GM18507 (cell line): ENCODE data around the gene PRDM5.

Experiments used
- DNase-seq: peaks from one replicate; pipeline ENCODE4 v3.0.0; 2011; ENCODE audit warnings: low read depth; ENCODE audit not compliant: insufficient read length; ENCODE audit errors: extremely low spot score
- FAIRE-seq: peaks from 2 replicates; lab custom pipeline; 2011; peaks lifted over from hg19 to GRCh38; lab: Jason Lieb, UNC

Gene PRDM5

GRCh38 chr4:120829113-120829831, 93.3 kb downstream of the PRDM5 start:
- DNase-seq, result no peak
- FAIRE-seq, result no peak

GRCh38 chr4:120826853-120827252, 95.7 kb downstream of the PRDM5 start:
- FAIRE-seq, result no peak
- no peak for DNase-seq

GRCh38 chr4:120826449-120826848, 96.1 kb downstream of the PRDM5 start:
- no peak for FAIRE-seq
- DNase-seq, result no peak

GRCh38 chr4:120824946-120825345, 97.6 kb downstream of the PRDM5 start:
- no peak for FAIRE-seq
- no peak for DNase-seq

GRCh38 chr4:120821977-120822376, 100.5 kb downstream of the PRDM5 start:
- FAIRE-seq (no peak), DNase-seq (no peak)

GRCh38 chr4:120821029-120821428, 101.5 kb downstream of the PRDM5 start:
- FAIRE-seq, result no peak
- no peak for DNase-seq

- DNase-seq (no peak), FAIRE-seq (no peak)
Observed at GRCh38 chr4:120819805-120820437, 102.6 kb downstream of the PRDM5 start.

- FAIRE-seq (no peak), DNase-seq (no peak)
Observed at GRCh38 chr4:120816296-120816965, 106.1 kb downstream of the PRDM5 start.

- no peak for DNase-seq
- no peak for FAIRE-seq
Observed at GRCh38 chr4:120815361-120815760, 107.2 kb downstream of the PRDM5 start.

- DNase-seq (no peak), FAIRE-seq (no peak)
Observed at GRCh38 chr4:120814886-120815285, 107.6 kb downstream of the PRDM5 start.

- FAIRE-seq (no peak), DNase-seq (no peak)
Observed at GRCh38 chr4:120812216-120812615, 110.3 kb downstream of the PRDM5 start.

- DNase-seq (no peak), FAIRE-seq (no peak)
Observed at GRCh38 chr4:120809518-120809917, 113.0 kb downstream of the PRDM5 start.

GRCh38 chr4:120808475-120809141, 113.9 kb downstream of the PRDM5 start:
- DNase-seq, result no peak
- no peak for FAIRE-seq

GRCh38 chr4:120801137-120801758, 121.3 kb downstream of the PRDM5 start:
- no peak for FAIRE-seq

GRCh38 chr4:120798570-120798969, 124.0 kb downstream of the PRDM5 start:
- no peak for FAIRE-seq
- DNase-seq, result no peak

More at GRCh38 chr4:120801137-120801758, 121.3 kb downstream of the PRDM5 start:
- no peak for DNase-seq

GRCh38 chr4:120796271-120796670, 126.3 kb downstream of the PRDM5 start:
- DNase-seq (no peak), FAIRE-seq (no peak)

- no peak for FAIRE-seq
- no peak for DNase-seq
Observed at GRCh38 chr4:120785202-120785601, 137.3 kb downstream of the PRDM5 start.

- no peak for FAIRE-seq
- no peak for DNase-seq
Observed at GRCh38 chr4:120777459-120777858, 145.1 kb downstream of the PRDM5 start.

GRCh38 chr4:120775431-120775830, 147.1 kb downstream of the PRDM5 start:
- DNase-seq (no peak), FAIRE-seq (no peak)

- FAIRE-seq, result no peak
- DNase-seq, result no peak
Observed at GRCh38 chr4:120773641-120774040, 148.9 kb downstream of the PRDM5 start.
